Measurements from ENCODE around the gene TSSK1B. TPM values are rescaled to one million over a fixed set of nuclear protein-coding genes. Genes with fewer than 3 reads are reported as not detected.

TSSK1B gene
- total RNA-seq, 1 experiment from 2014 or later: 0.17 TPM

DNA sequence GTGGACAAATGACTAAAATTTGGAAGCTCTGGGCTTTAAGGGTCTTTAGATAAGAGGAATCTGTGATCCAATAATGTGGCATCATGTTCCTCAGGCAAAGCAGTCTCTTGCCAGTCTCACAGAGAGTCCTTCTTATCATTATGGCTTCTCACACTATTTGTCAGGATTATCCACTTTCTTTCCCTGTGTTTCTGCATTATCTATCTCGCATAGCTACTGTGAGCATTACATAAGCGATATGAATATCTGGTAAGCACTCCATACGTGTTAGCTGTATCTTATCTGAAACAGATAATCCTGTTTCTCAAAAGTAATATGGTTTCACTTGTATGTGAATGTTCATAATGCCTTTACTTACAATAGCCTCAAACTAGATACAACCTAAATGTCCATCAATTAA lies 43.9 kb upstream of the TSSK1B start:
- no peak overlapping the region for H3K4me3 Mint-ChIP-seq
- no peaks in the 10 kb centered on the region; the same call in 1 of the 2 replicates for H3K27me3 Mint-ChIP-seq (ENCODE audit: low read depth)
- H3K4me1 Mint-ChIP-seq: peaks cover 13 to 15% of the 10 kb centered on the region in 2 experiments; a peak in 3 of 4 replicates
- Histone ChIP-seq H3K4me2 (ENCODE audit: insufficient read depth, insufficient read length, low read length) (no peak overlapping the region), H4K8ac (replicated peaks; ENCODE audit: insufficient read length, low read depth, low read length) (no peak overlapping the region), H3K18ac (ENCODE audit: insufficient read length, low read depth, low read length) (no peak overlapping the region), H4K5ac (ENCODE audit: insufficient read length, low read depth, low read length) (no peak overlapping the region), H3K9me3 (ENCODE audit: control insufficient read depth, low read depth, low read length) (no peaks in the 10 kb centered on the region), H3K9ac (ENCODE audit: extremely low read depth, insufficient read length, low read length) (no peak overlapping the region), H2BK12ac (ENCODE audit: insufficient read length, low read depth, low read length) (no peak overlapping the region), H3K23me2 (ENCODE audit: insufficient read length, low read depth, low read length, poor library complexity, severe bottlenecking) (no peaks in the 10 kb centered on the region), H3K27me3 (ENCODE audit: insufficient read depth, low read length) (no peaks in the 10 kb centered on the region), H3K23ac (ENCODE audit: insufficient read length, low read depth, low read length) (no peak overlapping the region), H3K27ac (ENCODE audit: insufficient read length, low read depth, low read length) (no peak overlapping the region), H2BK120ac (ENCODE audit: low read depth, low read length, poor library complexity, severe bottlenecking) (no peak overlapping the region), H2AFZ (ENCODE audit: low read length) (no peak overlapping the region), H2AK5ac (ENCODE audit: insufficient read length, low read length) (no peak overlapping the region), H3K79me2 (ENCODE audit: insufficient read depth, low read length) (no peaks in the 10 kb centered on the region), H2BK5ac (ENCODE audit: insufficient read length, low read length) (no peak overlapping the region), H3K56ac (ENCODE audit: insufficient read length, low read depth, low read length) (no peak overlapping the region), H3K4ac (ENCODE audit: low read depth, low read length) (no peak overlapping the region), H3K4me1 (ENCODE audit: insufficient read depth, low read length) (no peaks in the 10 kb centered on the region), H3T11ph (ENCODE audit: low read length) (no peak overlapping the region), H4K20me1 (ENCODE audit: control insufficient read depth, insufficient read depth, insufficient read length) (no peaks in the 10 kb centered on the region), H3K14ac (ENCODE audit: insufficient read depth, low read length) (no peak overlapping the region), H3K79me1 (ENCODE audit: insufficient read depth, low read depth, low read length, poor library complexity, severe bottlenecking) (no peaks in the 10 kb centered on the region), H4K91ac (ENCODE audit: insufficient read length, low read depth, low read length) (no peak overlapping the region), H2BK20ac (ENCODE audit: low read depth, low read length, poor library complexity, severe bottlenecking) (no peak overlapping the region), H2BK15ac (ENCODE audit: low read depth, low read length) (no peak overlapping the region)
- no peak for TF ChIP-seq CTCF (conservative IDR thresholded peaks at IDR 0.05)
- no CpG with 5 or more reads among the region's 3 CpGs for WGBS (ENCODE audit: extremely low coverage, insufficient read length, low lambda C conversion rate)
- peaks cover 0 to 8% (median 1%) of the 10 kb centered on the region in 3 experiments; a peak in 2 of 7 replicates for H3K36me3 Mint-ChIP-seq (ENCODE audit: insufficient read depth in 1 of 3, low read depth in 3 of 3)
- H3K27ac Mint-ChIP-seq: no peak overlapping the region
- peaks cover 0 to 4% of the 10 kb centered on the region in 2 experiments; a peak in 4 of 5 replicates for H3K9me3 Mint-ChIP-seq
- DNase-seq: no peak

All from H9 (cell line).